ENCODE measurements around the gene USP43.

Gene USP43

GRCh38 chr17:9707948-9708347 lies 62.6 kb downstream of the USP43 start:
- no peak for DNase-seq (ENCODE audit: low read depth in 2 of 3, low spot score in 2 of 3)

GRCh38 chr17:9714801-9715200 lies 69.5 kb downstream of the USP43 start:
- no peak for DNase-seq (ENCODE audit: low read depth in 2 of 3, low spot score in 2 of 3)

- DNase-seq (ENCODE audit: low read depth in 2 of 3, low spot score in 2 of 3), result no peak
Observed at GRCh38 chr17:9715503-9716016, 70.2 kb downstream of the USP43 start.

DNA sequence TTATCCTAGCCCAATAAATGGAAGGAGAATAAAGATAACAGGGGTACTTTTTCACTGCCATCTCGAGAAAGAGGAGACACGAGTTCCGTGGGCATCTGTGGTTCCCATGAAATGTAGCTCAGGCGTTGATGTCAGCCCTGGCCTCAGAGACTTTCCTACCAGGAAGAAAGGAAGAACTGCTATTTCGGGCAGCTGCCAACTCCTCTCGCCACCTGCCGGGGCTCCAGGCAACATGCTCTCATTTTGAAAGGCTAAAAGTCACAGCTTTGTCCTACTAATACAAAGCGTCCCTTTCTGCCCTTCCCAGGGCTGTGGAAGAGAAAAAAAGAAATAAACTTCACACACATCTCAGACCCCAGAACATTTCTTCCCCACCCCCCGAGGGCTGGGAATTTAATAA lies 80.3 kb downstream of the USP43 start:
- no peak for DNase-seq (ENCODE audit: low read depth in 2 of 3, low spot score in 2 of 3)

DNA sequence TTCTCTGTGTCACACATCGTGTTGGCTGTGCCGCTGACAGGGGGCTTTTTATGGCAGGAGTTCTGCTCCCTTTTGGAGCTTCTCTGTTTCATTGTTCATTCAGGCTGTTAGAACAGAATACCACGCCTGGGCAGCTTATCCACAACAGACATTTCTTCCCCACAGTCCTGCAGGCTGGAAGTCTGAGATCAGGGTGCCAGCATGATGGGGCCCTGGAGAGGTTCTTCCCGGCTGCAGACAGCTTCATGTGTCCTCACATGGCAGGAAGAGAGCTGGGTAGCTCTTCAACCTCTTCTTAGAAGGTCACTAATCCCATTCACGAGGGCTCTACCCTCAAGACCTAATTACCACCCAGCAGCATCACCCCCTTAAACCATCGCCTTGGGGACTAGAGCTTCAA lies 81.0 kb downstream of the USP43 start:
- DNase-seq (ENCODE audit: low read depth in 2 of 3, low spot score in 2 of 3), result no peak

- no peak for DNase-seq (ENCODE audit: low read depth in 2 of 3, low spot score in 2 of 3)
Observed at GRCh38 chr17:9728005-9728404, 82.7 kb downstream of the USP43 start.

DNA sequence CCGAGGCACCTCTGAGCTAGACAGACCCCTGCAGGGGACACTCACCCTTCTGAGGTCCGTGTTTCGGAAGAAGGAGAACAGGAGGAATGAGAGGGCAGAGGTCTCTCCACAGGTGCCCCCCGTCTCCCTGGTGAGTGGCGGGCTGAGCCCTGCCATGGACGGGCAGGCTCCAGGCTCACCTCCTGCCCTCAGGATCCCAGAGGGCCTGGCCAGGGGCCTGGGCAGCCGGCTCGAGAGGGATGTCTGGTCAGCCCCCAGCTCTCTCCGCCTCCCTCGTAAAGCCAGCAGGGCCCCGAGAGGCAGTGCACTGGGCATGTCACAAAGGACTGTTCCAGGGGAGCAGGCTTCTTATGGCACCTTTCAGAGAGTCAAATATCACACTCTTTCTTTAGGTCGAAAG lies 83.2 kb downstream of the USP43 start:
- no peak for DNase-seq (ENCODE audit: low read depth in 2 of 3, low spot score in 2 of 3)

- DNase-seq (ENCODE audit: low read depth in 2 of 3, low spot score in 2 of 3), result no peak
Observed at GRCh38 chr17:9729034-9729650, 83.8 kb downstream of the USP43 start.

GRCh38 chr17:9729735-9730420 lies 84.6 kb downstream of the USP43 start:
- no peak for DNase-seq (ENCODE audit: low read depth in 2 of 3, low spot score in 2 of 3)

- DNase-seq (ENCODE audit: low read depth in 2 of 3, low spot score in 2 of 3), result no peak
Observed at GRCh38 chr17:9750524-9750923, 105.2 kb downstream of the USP43 start.

GRCh38 chr17:9755083-9755482 lies 109.8 kb downstream of the USP43 start:
- no peak for DNase-seq (ENCODE audit: low read depth in 2 of 3, low spot score in 2 of 3)

DNA sequence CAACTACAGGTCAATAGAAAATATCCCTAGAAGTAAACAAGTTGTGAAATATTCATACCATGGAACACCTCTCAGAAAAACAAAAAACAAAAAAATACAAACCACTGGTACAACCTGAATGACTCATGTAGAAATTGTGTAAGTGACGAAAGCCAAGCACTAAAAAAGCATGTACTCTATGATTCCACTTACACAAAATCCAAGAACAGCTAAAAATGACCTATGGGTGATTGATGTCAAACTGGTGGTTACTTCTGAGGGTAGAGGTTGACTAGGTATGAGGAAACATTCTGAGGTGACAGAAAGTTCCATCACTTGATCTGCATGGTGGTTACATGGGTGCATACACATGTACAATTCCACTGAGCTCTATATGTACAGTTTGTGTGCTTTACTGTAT lies 114.9 kb downstream of the USP43 start:
- no peak for DNase-seq (ENCODE audit: low read depth in 2 of 3, low spot score in 2 of 3)

- no peak for DNase-seq (ENCODE audit: low read depth in 2 of 3, low spot score in 2 of 3)
Observed at GRCh38 chr17:9763643-9764042, 118.3 kb downstream of the USP43 start.

DNA sequence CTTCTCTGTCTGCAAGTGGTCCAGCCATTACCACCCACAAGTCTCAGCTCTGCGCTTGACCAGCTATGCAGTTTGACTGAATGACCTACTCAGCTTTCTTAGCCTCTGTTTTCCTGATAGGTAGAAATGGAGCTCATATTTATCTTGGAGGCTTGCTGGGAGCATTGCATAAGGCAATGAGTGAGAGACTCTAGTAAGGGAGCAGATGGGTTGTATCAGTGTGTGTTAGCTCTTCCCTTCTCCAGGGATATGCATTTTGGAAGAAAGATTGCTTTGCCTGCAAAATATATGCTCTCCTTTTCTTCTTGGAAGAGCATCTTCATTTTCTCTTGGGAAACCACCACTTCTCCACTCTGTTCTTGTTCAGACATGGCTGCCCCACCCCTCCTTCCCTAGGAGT lies 120.0 kb downstream of the USP43 start:
- no peak for DNase-seq (ENCODE audit: low read depth in 2 of 3, low spot score in 2 of 3)

DNA sequence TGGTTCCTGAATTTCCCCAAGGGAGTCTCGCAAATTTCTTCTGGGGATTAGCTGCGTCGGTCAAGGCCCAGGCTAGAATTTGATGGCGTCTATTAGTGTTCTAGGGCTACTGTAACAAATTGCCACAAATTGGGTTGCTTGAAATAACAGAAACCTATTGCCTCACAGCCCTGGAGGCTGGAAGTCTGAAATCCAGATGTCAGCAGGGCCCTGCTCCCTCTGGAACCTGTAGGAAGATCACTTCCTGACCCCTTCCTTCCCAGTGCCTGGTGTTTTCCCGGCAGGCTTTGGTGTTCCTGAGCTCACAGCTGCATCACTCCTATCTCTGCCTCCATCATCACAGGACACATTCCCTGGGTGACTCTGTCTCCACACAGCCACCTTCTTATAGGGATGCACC lies 121.7 kb downstream of the USP43 start:
- DNase-seq (ENCODE audit: low read depth in 2 of 3, low spot score in 2 of 3), result no peak

GRCh38 chr17:9767432-9767991 lies 122.2 kb downstream of the USP43 start:
- DNase-seq (ENCODE audit: low read depth in 2 of 3, low spot score in 2 of 3), result no peak

DNA sequence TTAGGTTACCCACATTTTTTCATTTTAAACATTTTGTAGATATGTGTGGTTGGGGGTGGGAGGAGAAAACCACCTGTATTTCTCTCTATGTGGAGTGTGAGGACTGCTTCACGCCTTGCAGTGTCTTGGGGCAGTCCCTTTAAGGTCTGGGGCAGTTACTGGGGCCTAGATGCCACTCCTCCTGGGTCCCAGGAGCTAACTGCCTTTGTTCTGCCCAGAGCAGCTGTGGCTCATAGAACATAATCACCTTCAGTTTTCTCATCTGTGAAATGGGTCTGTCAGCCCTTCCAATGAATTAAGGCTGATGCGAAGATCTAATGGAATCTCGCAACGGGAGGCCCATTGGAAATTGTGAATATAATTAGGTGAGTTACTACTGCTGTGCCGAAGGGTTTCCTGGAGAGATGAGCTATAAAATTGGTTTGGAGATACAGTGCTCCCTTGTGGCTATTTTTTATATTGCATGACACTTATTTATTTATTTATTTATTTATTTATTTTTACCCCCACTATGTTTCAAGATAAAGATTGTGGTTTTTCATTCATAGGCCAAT lies 123.1 kb downstream of the USP43 start:
- no peak for DNase-seq (ENCODE audit: low read depth in 2 of 3, low spot score in 2 of 3)

GRCh38 chr17:9769036-9769695 lies 123.8 kb downstream of the USP43 start:
- DNase-seq (ENCODE audit: low read depth in 2 of 3, low spot score in 2 of 3), result no peak

- DNase-seq (ENCODE audit: low read depth in 2 of 3, low spot score in 2 of 3), result no peak
Observed at GRCh38 chr17:9771465-9771864, 126.1 kb downstream of the USP43 start.

DNA sequence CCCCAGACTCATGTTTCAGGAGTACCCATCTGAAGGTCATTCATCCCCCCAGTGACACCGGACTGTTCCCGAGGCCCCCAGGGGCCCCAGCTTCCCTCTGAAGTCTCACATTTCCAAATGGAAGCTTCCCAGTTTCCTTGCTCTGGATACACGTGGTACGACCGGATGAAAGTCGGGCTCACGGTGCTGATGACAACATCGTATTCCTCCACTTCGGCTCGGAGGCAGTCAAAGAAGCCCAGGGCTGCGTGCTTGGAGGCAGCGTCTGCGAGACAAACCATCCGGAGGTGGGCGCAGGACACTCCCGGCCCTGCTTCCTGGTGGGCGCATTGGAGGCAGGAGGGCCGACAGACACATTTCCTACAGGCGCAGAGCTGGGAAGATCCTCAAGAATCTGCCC lies 127.3 kb downstream of the USP43 start:
- no peak for DNase-seq (ENCODE audit: low read depth in 2 of 3, low spot score in 2 of 3)

- DNase-seq (ENCODE audit: low read depth in 2 of 3, low spot score in 2 of 3), result no peak
Observed at GRCh38 chr17:9776911-9777310, 131.6 kb downstream of the USP43 start.

Measured in activated CD8-positive, alpha-beta memory T cell treated with anti-CD3 and anti-CD28 coated beads for 48 hours (primary cell).